LNCAP (cell line): Measurements from ENCODE around the gene ADAMTS20.
A peak's percentile ranks its signal among the peaks of the same experiment; 100 is the strongest.

ENCODE experiments used
- CTCF ChIP-seq: fragments of 450-650 bp; IDR thresholded peaks from 2 replicates; pipeline ENCODE4 v1.5.1; 2017; ENCODE audit warnings: mild to moderate bottlenecking

Gene ADAMTS20

DNA sequence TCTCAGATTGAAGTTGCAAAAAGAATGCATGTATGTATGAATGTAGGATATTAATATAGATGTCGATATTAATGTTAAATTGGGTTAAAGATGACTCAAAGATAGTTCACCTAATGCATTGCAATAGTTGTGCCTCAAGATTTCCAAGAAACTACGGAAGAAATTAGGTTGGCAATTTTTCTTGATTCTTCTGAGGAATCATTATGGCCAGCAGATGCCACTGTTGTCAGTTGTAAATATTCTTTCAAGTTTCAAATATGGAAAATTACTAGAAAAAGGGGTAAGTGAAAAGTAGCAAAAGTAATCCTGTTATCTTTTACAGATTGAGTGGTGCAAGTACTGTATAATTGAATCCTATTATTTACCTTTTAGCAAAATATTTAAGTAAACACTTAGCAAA is 202.1 kb downstream of the ADAMTS20 start:
- peak; percentile 47 for TF ChIP-seq CTCF

- no peak for TF ChIP-seq CTCF
These were observed 203.8 kb downstream of the ADAMTS20 start for GRCh38 chr12:43348221-43348620.

- TF ChIP-seq CTCF = no peak
These were observed 205.0 kb downstream of the ADAMTS20 start for GRCh38 chr12:43347026-43347425.

GRCh38 chr12:43345023-43345422 is 207.0 kb downstream of the ADAMTS20 start:
- no peak for TF ChIP-seq CTCF

GRCh38 chr12:43338848-43339526 is 213.0 kb downstream of the ADAMTS20 start:
- peak; percentile 74 for TF ChIP-seq CTCF

GRCh38 chr12:43337571-43338444 is 214.2 kb downstream of the ADAMTS20 start:
- no peak for TF ChIP-seq CTCF

- peak; percentile 67 for TF ChIP-seq CTCF
These were observed 214.9 kb downstream of the ADAMTS20 start for GRCh38 chr12:43336962-43337555.
